NT2/D1 (cell line): ENCODE data around the gene TEX30.

ENCODE experiments used
- DNase-seq: peaks from one replicate; pipeline ENCODE4 v3.0.0-alpha.2; 2011; ENCODE audit warnings: low read depth, low spot score
- H3K27me3 ChIP-seq: 2 replicates; pipeline ENCODE4 v1.6.0; 2011; ENCODE audit warnings: mild to moderate bottlenecking; ENCODE audit not compliant: insufficient read length, insufficient read depth
- H3K36me3 ChIP-seq: 2 replicates; pipeline ENCODE4 v1.6.1; 2011; ENCODE audit warnings: mild to moderate bottlenecking, low read length, mixed read lengths; ENCODE audit not compliant: insufficient read depth, insufficient read length
- H3K4me1 ChIP-seq: 2 replicates; pipeline ENCODE4 v1.5.1; 2011; ENCODE audit not compliant: insufficient read depth, insufficient read length
- H3K4me3 ChIP-seq: 2 replicates; pipeline ENCODE4 v1.5.1; 2011; ENCODE audit warnings: low read depth; ENCODE audit not compliant: insufficient read length
- H3K9ac ChIP-seq: 2 replicates; pipeline ENCODE4 v1.6.0; 2011; ENCODE audit warnings: low read depth; ENCODE audit not compliant: insufficient read length
- H3K9me3 ChIP-seq: 2 replicates; pipeline ENCODE4 v1.5.1; 2011; ENCODE audit warnings: mild to moderate bottlenecking, low read length; ENCODE audit not compliant: insufficient read depth
- SUZ12 ChIP-seq: IDR thresholded peaks from 2 replicates; pipeline ENCODE4 v1.6.1; 2011; ENCODE audit not compliant: insufficient read length, insufficient read depth; ENCODE audit errors: extremely low read depth
- YY1 ChIP-seq: IDR thresholded peaks from 2 replicates; pipeline ENCODE4 v1.6.1; 2011; ENCODE audit not compliant: insufficient read length, insufficient read depth
- ZNF274 ChIP-seq: IDR thresholded peaks from 2 replicates; pipeline ENCODE4 v1.6.1; 2011; ENCODE audit warnings: mild to moderate bottlenecking, low read depth, low read length

Gene TEX30

DNA sequence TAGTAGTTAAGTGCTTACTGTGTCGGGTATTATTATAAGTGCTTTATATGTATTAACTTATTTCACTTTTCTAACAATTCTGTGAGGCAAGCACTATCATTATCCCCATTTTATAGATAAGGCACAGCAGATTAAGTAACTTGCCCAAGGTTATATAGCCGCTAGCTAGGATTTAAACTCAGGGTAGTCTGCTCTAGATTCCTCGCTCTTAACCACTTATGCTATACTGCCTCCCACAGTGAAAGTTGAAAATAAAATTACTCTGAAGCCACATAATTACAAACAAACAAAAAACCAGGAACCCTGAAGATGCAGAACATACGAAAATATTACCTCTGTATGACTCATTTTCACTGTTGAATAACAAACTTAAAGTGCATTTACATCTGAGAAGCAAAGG lies 3.9 kb downstream of the TEX30 start:
- peaks cover 2% of the 10 kb centered on the region for H3K4me1 ChIP-seq
- TF ChIP-seq SUZ12 = no peak
- TF ChIP-seq ZNF274 = no peak
- no peak for TF ChIP-seq YY1
- no peak for DNase-seq
- no peak overlapping the region for H3K9ac ChIP-seq
- peaks cover 5% of the 10 kb centered on the region; the same call in 1 of the 2 replicates for H3K9me3 ChIP-seq
- H3K27me3 ChIP-seq = peaks cover 4% of the 10 kb centered on the region
- H3K36me3 ChIP-seq = peaks cover 33% of the 10 kb centered on the region
- no peak overlapping the region for H3K4me3 ChIP-seq

DNA sequence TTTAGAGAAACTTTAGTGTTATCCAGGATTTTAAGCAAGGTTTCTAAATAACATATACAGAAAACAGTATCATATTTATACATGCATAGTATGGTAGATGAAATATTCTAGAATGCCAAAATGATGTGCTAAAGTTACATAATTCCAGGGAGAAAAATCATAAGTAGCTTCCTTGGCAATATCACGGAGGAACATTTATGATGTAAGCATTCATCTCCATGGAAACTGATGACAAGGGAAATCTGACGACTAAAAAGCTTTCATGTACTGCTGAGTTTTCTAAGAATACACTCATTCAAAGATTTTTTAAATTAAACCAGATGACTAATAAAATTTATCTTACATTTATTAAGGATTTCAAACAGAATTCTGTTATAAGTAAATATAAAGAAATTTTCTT lies 4.7 kb downstream of the TEX30 start:
- DNase-seq = no peak
- peaks cover 4% of the 10 kb centered on the region for H3K27me3 ChIP-seq
- H3K9ac ChIP-seq = no peak overlapping the region
- no peak for TF ChIP-seq SUZ12
- TF ChIP-seq ZNF274 = no peak
- no peak for TF ChIP-seq YY1
- no peak overlapping the region for H3K4me3 ChIP-seq
- peaks cover under 1% of the 10 kb centered on the region for H3K4me1 ChIP-seq
- H3K9me3 ChIP-seq = peaks cover under 1% of the 10 kb centered on the region; the same call in 1 of the 2 replicates
- peaks cover 33% of the 10 kb centered on the region for H3K36me3 ChIP-seq

DNA sequence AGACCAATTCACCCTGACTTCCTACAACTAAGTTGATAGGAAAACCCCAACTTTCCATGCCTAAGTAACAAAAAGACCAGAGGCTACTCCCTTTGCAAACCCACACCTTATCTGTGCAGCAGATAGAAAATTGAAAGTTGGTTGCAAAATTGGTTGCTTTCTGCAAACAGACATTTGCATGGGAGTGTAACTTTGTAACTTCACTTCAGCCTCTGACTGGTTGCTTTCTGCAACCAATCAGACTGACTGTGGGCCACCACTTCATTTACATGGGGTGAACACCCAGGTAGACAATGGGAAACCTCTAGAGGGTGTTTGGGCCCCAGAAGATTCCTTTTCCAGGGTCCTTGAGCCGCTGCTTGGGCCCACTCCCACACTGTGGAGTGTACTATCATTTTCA lies 9.8 kb downstream of the TEX30 start:
- TF ChIP-seq YY1 (no peak), SUZ12 (no peak), ZNF274 (no peak)
- no peak for DNase-seq
- no peak overlapping the region for H3K9ac ChIP-seq
- H3K9me3 ChIP-seq = no peaks in the 10 kb centered on the region
- no peaks in the 10 kb centered on the region for H3K4me1 ChIP-seq
- no peak overlapping the region for H3K4me3 ChIP-seq
- H3K27me3 ChIP-seq = no peaks in the 10 kb centered on the region
- peaks cover 21% of the 10 kb centered on the region for H3K36me3 ChIP-seq

DNA sequence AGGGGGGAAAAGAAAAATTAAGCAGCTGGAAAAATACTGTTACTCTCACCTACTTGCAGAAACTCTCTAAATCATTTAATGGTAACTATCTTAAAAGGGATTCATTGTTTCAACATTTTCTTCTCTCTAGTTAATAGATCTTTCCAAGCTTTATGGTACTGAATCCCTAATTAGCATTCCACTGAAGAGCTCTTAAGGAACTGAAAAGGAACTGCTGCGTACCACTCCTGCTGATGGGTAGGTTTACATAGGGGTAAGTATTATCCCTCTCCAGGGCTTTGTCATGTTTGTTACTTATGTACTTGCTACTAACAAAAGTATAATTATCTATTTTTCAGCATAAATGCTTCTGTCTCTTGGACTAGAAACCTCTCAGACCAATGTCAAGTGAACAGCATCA lies 12.5 kb downstream of the TEX30 start:
- no peak for TF ChIP-seq SUZ12
- no peak for TF ChIP-seq YY1
- no peak for TF ChIP-seq ZNF274
- Histone ChIP-seq H3K36me3 (peaks cover 8% of the 10 kb centered on the region), H3K4me1 (no peaks in the 10 kb centered on the region), H3K4me3 (no peak overlapping the region), H3K9me3 (no peaks in the 10 kb centered on the region), H3K27me3 (no peaks in the 10 kb centered on the region), H3K9ac (no peak overlapping the region)
- no peak for DNase-seq

DNA sequence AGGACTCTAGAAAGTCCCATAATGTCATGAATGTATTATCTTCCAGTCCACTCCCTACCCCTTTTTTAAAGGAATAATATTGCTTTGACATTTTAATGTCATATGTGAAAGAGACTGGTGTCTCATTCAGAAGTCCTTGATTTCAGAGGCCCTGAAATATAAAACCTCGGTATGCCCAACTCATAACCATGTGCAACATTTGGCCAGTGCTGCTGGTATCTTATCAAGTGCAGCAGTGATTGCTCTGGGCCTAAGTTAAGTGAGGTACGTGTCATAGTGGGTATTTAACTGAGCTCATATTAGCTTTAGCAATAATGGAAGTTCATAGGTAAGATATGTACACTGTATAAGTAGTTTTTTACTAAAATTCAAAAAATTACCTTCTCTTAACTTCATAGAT lies 14.7 kb downstream of the TEX30 start:
- H3K4me1 ChIP-seq = no peaks in the 10 kb centered on the region
- H3K36me3 ChIP-seq = no peaks in the 10 kb centered on the region
- no peaks in the 10 kb centered on the region for H3K9me3 ChIP-seq
- no peaks in the 10 kb centered on the region for H3K27me3 ChIP-seq
- no peak overlapping the region for H3K4me3 ChIP-seq
- H3K9ac ChIP-seq = no peak overlapping the region
- DNase-seq = no peak
- no peak for TF ChIP-seq SUZ12

DNA sequence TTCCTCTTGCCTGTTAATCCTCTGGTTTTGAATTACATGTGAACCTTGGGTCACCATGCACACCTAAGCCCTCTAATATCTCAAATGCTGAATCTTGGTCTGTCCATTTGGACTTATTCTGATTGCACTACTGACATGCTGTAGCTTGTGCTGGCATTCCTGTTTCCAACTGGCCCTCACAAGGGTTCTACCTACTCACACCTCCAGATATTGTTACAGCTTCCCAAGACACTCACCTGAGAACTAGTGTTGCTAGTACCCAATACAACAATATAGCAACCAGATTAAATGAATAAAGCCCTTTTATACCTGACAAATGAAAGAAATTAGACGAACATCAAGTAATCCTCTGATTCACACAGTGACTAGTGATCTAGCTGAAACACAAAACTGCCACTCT lies 16.6 kb downstream of the TEX30 start:
- Histone ChIP-seq H3K27me3 (no peaks in the 10 kb centered on the region), H3K9me3 (no peaks in the 10 kb centered on the region), H3K4me1 (no peaks in the 10 kb centered on the region), H3K9ac (no peak overlapping the region), H3K36me3 (no peaks in the 10 kb centered on the region), H3K4me3 (no peak overlapping the region)
- DNase-seq = no peak
- TF ChIP-seq YY1 = no peak
- no peak for TF ChIP-seq ZNF274
- TF ChIP-seq SUZ12 = no peak

DNA sequence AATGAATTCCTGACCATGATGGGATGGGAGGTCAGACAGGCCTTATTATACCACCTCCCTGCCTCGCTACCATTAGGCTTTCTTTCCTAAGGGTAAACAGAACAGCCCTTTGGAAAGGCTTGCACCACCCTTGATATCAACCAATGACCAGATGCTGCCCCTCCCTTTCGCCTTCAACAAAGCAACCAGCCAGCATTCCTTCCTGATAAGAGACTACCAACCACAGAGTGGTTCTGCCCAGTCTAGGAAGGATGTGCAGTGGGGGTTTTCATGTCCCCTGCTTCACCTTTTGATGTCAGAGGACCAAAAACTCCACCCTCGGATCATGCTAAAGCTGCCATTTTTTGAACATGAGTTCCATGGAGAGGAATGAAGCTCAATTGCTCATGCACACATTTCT lies 21.7 kb downstream of the TEX30 start:
- DNase-seq = no peak
- H3K36me3 ChIP-seq = no peaks in the 10 kb centered on the region
- no peak for TF ChIP-seq YY1

DNA sequence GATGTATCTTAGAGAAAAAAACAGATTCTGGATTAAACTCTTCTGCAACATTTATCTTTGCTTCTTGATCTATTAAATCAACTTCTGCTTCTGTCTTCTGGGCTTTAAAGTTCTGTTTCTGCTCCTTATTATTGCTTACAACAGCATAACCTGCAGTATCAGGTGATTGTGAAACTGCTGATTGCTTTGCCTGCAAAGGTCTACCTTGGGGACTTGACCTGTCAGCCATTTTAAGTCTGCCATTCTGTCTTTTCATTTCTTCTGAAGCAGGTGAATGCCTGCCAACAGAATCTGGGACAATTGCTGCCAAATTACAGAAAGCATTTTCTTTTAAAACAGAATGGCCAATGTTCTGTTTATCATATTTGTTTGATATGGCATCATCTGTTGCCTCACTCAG lies 31.1 kb downstream of the TEX30 start:
- no peak overlapping the region for H3K9ac ChIP-seq
- H3K4me1 ChIP-seq = no peaks in the 10 kb centered on the region
- no peaks in the 10 kb centered on the region for H3K27me3 ChIP-seq
- no peak for DNase-seq
- H3K36me3 ChIP-seq = no peaks in the 10 kb centered on the region
- no peak overlapping the region for H3K4me3 ChIP-seq
- no peaks in the 10 kb centered on the region for H3K9me3 ChIP-seq
- TF ChIP-seq YY1 (no peak), ZNF274 (no peak), SUZ12 (no peak)

More for the DNA sequence above, 21.7 kb downstream of the TEX30 start:
- Histone ChIP-seq H3K9me3 (no peaks in the 10 kb centered on the region), H3K4me3 (no peak overlapping the region), H3K27me3 (no peaks in the 10 kb centered on the region), H3K4me1 (no peaks in the 10 kb centered on the region), H3K9ac (no peak overlapping the region)
